Activated T-helper 1 cell treated with anti-CD3 and anti-CD28 coated beads, Interleukin-2, amount 50 U/mL, for 16 hours (primary cell): ENCODE results near the gene DPH7.
"Not testable (repeated sequence)": the region's sequence is repeated elsewhere in the genome, so short reads cannot be mapped to it uniquely, and the experiment has no call there.

Experiments used
- DNase-seq, 2 donors: peaks; one replicate each; pipeline ENCODE4 v3.0.0-alpha.2; 2020; ENCODE audit warnings: low read depth in 1 of 2, low spot score in 1 of 2

Gene DPH7

GRCh38 chr9:137550958-137551263 lies 27.8 kb downstream of the DPH7 start:
- DNase-seq = not testable (repeated sequence)

- DNase-seq = peak; percentile 26
Measured at GRCh38 chr9:137550231-137550621, 28.5 kb downstream of the DPH7 start, which contains the start of gene PNPLA7. PNPLA7 (minus strand) TSS chr9:137550402; CDS start chr9:137550197, 205 bp downstream.

GRCh38 chr9:137547687-137548543 lies 30.8 kb downstream of the DPH7 start:
- DNase-seq = no peak

GRCh38 chr9:137545123-137545522 lies 33.6 kb downstream of the DPH7 start:
- no peak for DNase-seq

GRCh38 chr9:137544176-137544760 lies 34.5 kb downstream of the DPH7 start:
- no peak for DNase-seq

GRCh38 chr9:137543237-137543963 lies 35.3 kb downstream of the DPH7 start:
- no peak for DNase-seq

- no peak for DNase-seq
Measured at GRCh38 chr9:137542486-137542885, 36.2 kb downstream of the DPH7 start.

- DNase-seq = no peak
Measured at GRCh38 chr9:137540536-137540935, 38.2 kb downstream of the DPH7 start.

- DNase-seq = no peak
Measured at GRCh38 chr9:137538058-137538457, 40.7 kb downstream of the DPH7 start.

- DNase-seq = not testable (repeated sequence)
Measured at GRCh38 chr9:137536594-137537131, 42.1 kb downstream of the DPH7 start.

GRCh38 chr9:137535120-137535428 lies 43.7 kb downstream of the DPH7 start:
- no peak for DNase-seq

- no peak for DNase-seq
Measured at GRCh38 chr9:137534256-137535119, 44.2 kb downstream of the DPH7 start.

- DNase-seq = not testable (repeated sequence)
Measured at GRCh38 chr9:137532891-137533468, 45.7 kb downstream of the DPH7 start.

- DNase-seq = no peak
Measured at GRCh38 chr9:137531099-137531765, 47.5 kb downstream of the DPH7 start.

- DNase-seq = no peak
Measured at GRCh38 chr9:137530331-137530730, 48.4 kb downstream of the DPH7 start.

- no peak for DNase-seq
Measured at GRCh38 chr9:137524981-137525317, 53.8 kb downstream of the DPH7 start.

GRCh38 chr9:137524161-137524980 lies 54.4 kb downstream of the DPH7 start:
- DNase-seq = no peak

- DNase-seq = no peak
Measured at GRCh38 chr9:137522746-137523455, 55.8 kb downstream of the DPH7 start.
